H1 (cell line): Measurements from ENCODE around the gene WFIKKN1. TPM values are rescaled to one million over a fixed set of nuclear protein-coding genes. Genes with fewer than 3 reads are reported as not detected.

Experiments used
- ATF3 ChIP-seq: IDR thresholded peaks from 2 replicates; pipeline ENCODE4 v1.6.1; 2011; ENCODE audit warnings: low read depth, mild to moderate bottlenecking, low read length; ENCODE audit not compliant: insufficient read depth
- GTF2F1 ChIP-seq: IDR thresholded peaks from 2 replicates; pipeline ENCODE4 v1.6.1; 2012; ENCODE audit warnings: low read depth, low read length, improper control_type of control experiment, borderline replicate concordance
- NRF1 ChIP-seq: IDR thresholded peaks from 2 replicates; pipeline ENCODE4 v1.6.1; 2011; ENCODE audit warnings: mild to moderate bottlenecking, low read depth, low read length, improper control_type of control experiment
- SUZ12 ChIP-seq: fragments of 200-600 bp; sonication (generic); IDR thresholded peaks from 2 replicates; pipeline ENCODE4 v1.6.1; 2012; ENCODE audit warnings: mild to moderate bottlenecking, inconsistent platforms, low read length, moderate library complexity, mixed read lengths
- USF2 ChIP-seq: IDR thresholded peaks from 2 replicates; pipeline ENCODE4 v1.6.1; 2011; ENCODE audit warnings: low read length, improper control_type of control experiment
- polyA plus RNA-seq, 7 experiments: library from polyadenylated mRNA; depleted of rRNA in 3 of 7; stranded (reverse) in 5 of 7; unstranded in 2 of 7; fragments of >200 nt in 5 of 7; fragments of 200-250 nt in 2 of 7; gene quantifications; 1 replicate in 5 of 7; 2 replicates in 1 of 7; 4 replicates in 1 of 7; pipeline versions ENCODE4 v1.2.1 to v1.2.3, GENCODE V29; 2011 to 2013; ENCODE audit warnings: missing spikeins in 2 of 7, mixed read lengths in 2 of 7
- total RNA-seq: library from RNA; stranded (reverse); fragmentation: NEBNext Ultra II Directional; extraction: Animal tissue kit (Norgen Biotek cat#: 25700); gene quantifications from 2 replicates; pipeline ENCODE4 v1.2.1, GENCODE V29; 2021
- TF ChIP-seq, protein P1 (sequence below), 3 experiments: IDR thresholded peaks; 1 replicate in 2 of 3; 2 replicates in 1 of 3; pipeline versions ENCODE4 v1.5.1 to v1.6.1; 2011; ENCODE audit warnings: low read length in 3 of 3, mild to moderate bottlenecking in 3 of 3, inconsistent platforms in 2 of 3, low read depth in 1 of 3, moderate library complexity in 1 of 3; ENCODE audit not compliant: insufficient read depth in 1 of 3; ENCODE audit errors: control extremely low read depth in 1 of 3
- TF ChIP-seq, protein P2 (sequence below): IDR thresholded peaks from 2 replicates; pipeline ENCODE4 v1.6.1; 2012; ENCODE audit warnings: low read length, inconsistent platforms

Gene WFIKKN1
- total and polyA plus RNA-seq, 2 of the 8 experiments (the other 6 are each of a cell fraction or from before 2014, with no cell fraction given), result 11.4 to 15.8 TPM

DNA sequence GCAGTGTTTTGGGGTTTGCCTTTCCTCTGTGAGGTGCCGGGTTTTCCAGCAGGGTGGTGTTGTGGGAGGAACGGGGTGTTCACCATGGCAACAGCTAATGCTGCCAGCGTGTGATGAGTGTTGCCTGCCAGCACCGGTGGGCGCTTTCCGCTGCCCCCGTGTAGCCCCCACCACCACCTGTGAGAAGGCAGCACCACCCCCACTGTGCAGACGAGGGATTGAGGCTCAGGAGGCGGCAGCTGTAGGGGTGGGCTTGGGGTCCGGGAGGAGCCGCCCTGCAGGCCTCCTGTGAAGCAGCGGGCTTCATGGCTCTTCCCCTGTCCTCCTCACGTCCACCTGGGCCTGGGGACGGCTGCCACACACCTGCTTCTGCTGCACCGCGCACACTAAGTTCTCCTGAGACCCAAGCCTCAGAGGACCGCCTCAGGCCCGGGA is 35.7 kb upstream of the WFIKKN1 start (continued):
- TF ChIP-seq, protein P1, sequence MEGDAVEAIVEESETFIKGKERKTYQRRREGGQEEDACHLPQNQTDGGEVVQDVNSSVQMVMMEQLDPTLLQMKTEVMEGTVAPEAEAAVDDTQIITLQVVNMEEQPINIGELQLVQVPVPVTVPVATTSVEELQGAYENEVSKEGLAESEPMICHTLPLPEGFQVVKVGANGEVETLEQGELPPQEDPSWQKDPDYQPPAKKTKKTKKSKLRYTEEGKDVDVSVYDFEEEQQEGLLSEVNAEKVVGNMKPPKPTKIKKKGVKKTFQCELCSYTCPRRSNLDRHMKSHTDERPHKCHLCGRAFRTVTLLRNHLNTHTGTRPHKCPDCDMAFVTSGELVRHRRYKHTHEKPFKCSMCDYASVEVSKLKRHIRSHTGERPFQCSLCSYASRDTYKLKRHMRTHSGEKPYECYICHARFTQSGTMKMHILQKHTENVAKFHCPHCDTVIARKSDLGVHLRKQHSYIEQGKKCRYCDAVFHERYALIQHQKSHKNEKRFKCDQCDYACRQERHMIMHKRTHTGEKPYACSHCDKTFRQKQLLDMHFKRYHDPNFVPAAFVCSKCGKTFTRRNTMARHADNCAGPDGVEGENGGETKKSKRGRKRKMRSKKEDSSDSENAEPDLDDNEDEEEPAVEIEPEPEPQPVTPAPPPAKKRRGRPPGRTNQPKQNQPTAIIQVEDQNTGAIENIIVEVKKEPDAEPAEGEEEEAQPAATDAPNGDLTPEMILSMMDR (IDR thresholded peaks at IDR 0.05; ENCODE audit: control extremely low read depth in 1 of 3, insufficient read depth in 1 of 3, low read depth in 1 of 3, low read length in 3 of 3), result no peak
- TF ChIP-seq, protein P2, sequence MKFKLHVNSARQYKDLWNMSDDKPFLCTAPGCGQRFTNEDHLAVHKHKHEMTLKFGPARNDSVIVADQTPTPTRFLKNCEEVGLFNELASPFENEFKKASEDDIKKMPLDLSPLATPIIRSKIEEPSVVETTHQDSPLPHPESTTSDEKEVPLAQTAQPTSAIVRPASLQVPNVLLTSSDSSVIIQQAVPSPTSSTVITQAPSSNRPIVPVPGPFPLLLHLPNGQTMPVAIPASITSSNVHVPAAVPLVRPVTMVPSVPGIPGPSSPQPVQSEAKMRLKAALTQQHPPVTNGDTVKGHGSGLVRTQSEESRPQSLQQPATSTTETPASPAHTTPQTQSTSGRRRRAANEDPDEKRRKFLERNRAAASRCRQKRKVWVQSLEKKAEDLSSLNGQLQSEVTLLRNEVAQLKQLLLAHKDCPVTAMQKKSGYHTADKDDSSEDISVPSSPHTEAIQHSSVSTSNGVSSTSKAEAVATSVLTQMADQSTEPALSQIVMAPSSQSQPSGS, result no peak
- TF ChIP-seq NRF1, result no peak
- no peak for TF ChIP-seq SUZ12
- no peak for TF ChIP-seq GTF2F1
- no peak for TF ChIP-seq ATF3
- no peak for TF ChIP-seq USF2
- TF ChIP-seq, all 59 proteins: peak for 0
